OCI-LY7 (cell line): Measurements from ENCODE around the gene NFIA. TPM values are rescaled to one million over a fixed set of nuclear protein-coding genes. Genes with fewer than 3 reads are reported as not detected.

ENCODE experiments used
- BruUV-seq: library from RNA; stranded (reverse); fragments of 400-500 nt; replicated peaks from 2 replicates; lab custom pipeline; 2021; lab: Mats Ljungman, UMichigan
- CTCF ChIA-PET: fragments of 300-600 bp; sonication (Branson Sonifier 250); formaldehyde crosslinking; loops from one replicate; lab custom pipeline; 2022; ENCODE audit warnings: antibody characterized with exemption; ENCODE audit not compliant: unreplicated experiment; lab: Charles Lee
- POLR2A ChIA-PET: fragments of 300-600 bp; sonication (Branson Sonifier 250); formaldehyde crosslinking; loops from one replicate; lab custom pipeline; 2022; ENCODE audit warnings: antibody characterized with exemption; lab: Charles Lee
- DNase-seq: peaks from one replicate; pipeline ENCODE4 v3.0.0-alpha.2; 2015; ENCODE audit warnings: low spot score
- H2AFZ ChIP-seq: fragments of 200-600 bp; sonication (generic), shearing (Covaris generic); 2 replicates; pipeline ENCODE4 v1.6.1; 2014; ENCODE audit warnings: mild to moderate bottlenecking, antibody characterized with exemption, low read length, moderate library complexity
- H3K27ac ChIP-seq: fragments of 200-600 bp; sonication (generic); 2 replicates; pipeline ENCODE4 v1.5.1; 2014; ENCODE audit warnings: mixed run types, low read depth, mild to moderate bottlenecking, moderate library complexity, low read length, inconsistent platforms; ENCODE audit not compliant: poor library complexity, severe bottlenecking
- H3K36me3 ChIP-seq: fragments of 200-600 bp; sonication (generic); 2 replicates; pipeline ENCODE4 v1.6.1; 2014; ENCODE audit warnings: mild to moderate bottlenecking, antibody characterized with exemption, low read length, moderate library complexity, mixed read lengths; ENCODE audit not compliant: insufficient read depth
- H3K4me1 ChIP-seq: fragments of 200-600 bp; sonication (generic); 2 replicates; pipeline ENCODE4 v1.5.1; 2014; ENCODE audit warnings: mild to moderate bottlenecking, low read length; ENCODE audit not compliant: insufficient read depth, poor library complexity, severe bottlenecking
- H3K4me2 ChIP-seq: fragments of 200-600 bp; sonication (generic); 2 replicates; pipeline ENCODE4 v1.6.1; 2014; ENCODE audit warnings: mild to moderate bottlenecking, low read length
- H3K4me3 ChIP-seq: fragments of 200-600 bp; sonication (generic); 2 replicates; pipeline ENCODE4 v1.5.1; 2014; ENCODE audit warnings: mild to moderate bottlenecking, low read depth, low read length; ENCODE audit not compliant: poor library complexity, severe bottlenecking
- H3K79me2 ChIP-seq: fragments of 200-600 bp; sonication (generic); 2 replicates; pipeline ENCODE4 v1.6.1; 2016; ENCODE audit warnings: low read depth, mild to moderate bottlenecking, low read length, moderate library complexity, mixed read lengths; ENCODE audit not compliant: insufficient read depth
- H3K9me2 ChIP-seq: fragments of 200-600 bp; sonication (generic); 2 replicates; pipeline ENCODE4 v1.6.1; 2016; ENCODE audit warnings: mild to moderate bottlenecking, low read length, mixed read lengths; ENCODE audit not compliant: insufficient read depth
- H3K9me3 ChIP-seq: fragments of 200-600 bp; sonication (generic); 2 replicates; pipeline ENCODE4 v1.6.1; 2014; ENCODE audit warnings: mild to moderate bottlenecking, mixed run types, low read length, mixed read lengths
- H4K20me1 ChIP-seq: fragments of 200-600 bp; sonication (generic); 2 replicates; pipeline ENCODE4 v1.6.1; 2014; ENCODE audit warnings: mild to moderate bottlenecking, antibody characterized with exemption, low read length, moderate library complexity, mixed read lengths; ENCODE audit not compliant: insufficient read depth
- EZH2phosphoT487 ChIP-seq: fragments of 200-600 bp; sonication (generic); IDR thresholded peaks from 2 replicates; pipeline ENCODE4 v1.6.1; 2018; ENCODE audit warnings: low read depth, borderline replicate concordance, mild to moderate bottlenecking, mixed run types, antibody characterized with exemption, low read length, moderate library complexity, mixed read lengths
- intact Hi-C: fragments of 100-400 bp; cut with micrococcal nuclease; formaldehyde crosslinking; loops from one replicate; pipeline ENCODE4 v1.10.0; 2022; ENCODE audit not compliant: unreplicated experiment
- total RNA-seq, 2 experiments: library from RNA; depleted of rRNA in 1 of 2; stranded (reverse); fragments of >200 nt in 1 of 2; shearing (Covaris generic) in 1 of 2; gene quantifications; 2 replicates each; pipeline ENCODE4 v1.2.3, GENCODE V29; 2014 to 2022
- TF ChIP-seq, protein P1 (sequence below): fragments of 200-600 bp; sonication (generic); conservative IDR thresholded peaks from 2 replicates; pipeline ENCODE4 v1.5.1; 2014; ENCODE audit warnings: mild to moderate bottlenecking, antibody characterized with exemption, low read length, moderate library complexity, mixed read lengths

Gene NFIA
- total RNA-seq, 2 experiments from 2014 or later: 2.8 to 18.8 TPM

GRCh38 chr1:61386770-61387169, 304.4 kb downstream of the NFIA start:
- no TSS peak for BruUV-seq

GRCh38 chr1:61387829-61388228, 305.5 kb downstream of the NFIA start:
- no TSS peak for BruUV-seq
- no peaks in the 10 kb centered on the region for H3K9me3 ChIP-seq
- H3K27ac ChIP-seq: no peak overlapping the region
- no peaks in the 10 kb centered on the region for H3K36me3 ChIP-seq
- H3K9me2 ChIP-seq: no peaks in the 10 kb centered on the region
- ChIA-PET POLR2A (interaction anchor here (1.1 kb wide), 1 partner anchor 17 kb away, joined by 3 read pairs; no protein-coding TSS in a partner anchor), CTCF (no interaction called here)
- no peaks in the 10 kb centered on the region for H3K4me1 ChIP-seq
- H3K4me3 ChIP-seq: no peak overlapping the region
- H4K20me1 ChIP-seq: no peaks in the 10 kb centered on the region
- no peaks in the 10 kb centered on the region for H3K79me2 ChIP-seq
- TF ChIP-seq, protein P1, sequence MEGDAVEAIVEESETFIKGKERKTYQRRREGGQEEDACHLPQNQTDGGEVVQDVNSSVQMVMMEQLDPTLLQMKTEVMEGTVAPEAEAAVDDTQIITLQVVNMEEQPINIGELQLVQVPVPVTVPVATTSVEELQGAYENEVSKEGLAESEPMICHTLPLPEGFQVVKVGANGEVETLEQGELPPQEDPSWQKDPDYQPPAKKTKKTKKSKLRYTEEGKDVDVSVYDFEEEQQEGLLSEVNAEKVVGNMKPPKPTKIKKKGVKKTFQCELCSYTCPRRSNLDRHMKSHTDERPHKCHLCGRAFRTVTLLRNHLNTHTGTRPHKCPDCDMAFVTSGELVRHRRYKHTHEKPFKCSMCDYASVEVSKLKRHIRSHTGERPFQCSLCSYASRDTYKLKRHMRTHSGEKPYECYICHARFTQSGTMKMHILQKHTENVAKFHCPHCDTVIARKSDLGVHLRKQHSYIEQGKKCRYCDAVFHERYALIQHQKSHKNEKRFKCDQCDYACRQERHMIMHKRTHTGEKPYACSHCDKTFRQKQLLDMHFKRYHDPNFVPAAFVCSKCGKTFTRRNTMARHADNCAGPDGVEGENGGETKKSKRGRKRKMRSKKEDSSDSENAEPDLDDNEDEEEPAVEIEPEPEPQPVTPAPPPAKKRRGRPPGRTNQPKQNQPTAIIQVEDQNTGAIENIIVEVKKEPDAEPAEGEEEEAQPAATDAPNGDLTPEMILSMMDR: no peak
- TF ChIP-seq EZH2phosphoT487: no peak
- no peak overlapping the region for H2AFZ ChIP-seq
- no peak for DNase-seq
- intact Hi-C loops: no loop called here
- peak overlapping the region; percentile 11; the same call in 1 of the 2 replicates for H3K4me2 ChIP-seq

More at GRCh38 chr1:61386770-61387169, 304.4 kb downstream of the NFIA start:
- Histone ChIP-seq H3K9me3 (no peaks in the 10 kb centered on the region), H3K27ac (no peak overlapping the region), H3K36me3 (no peaks in the 10 kb centered on the region), H4K20me1 (no peaks in the 10 kb centered on the region), H3K79me2 (no peaks in the 10 kb centered on the region), H3K9me2 (no peaks in the 10 kb centered on the region), H3K4me3 (no peak overlapping the region), H3K4me1 (no peaks in the 10 kb centered on the region), H3K4me2 (no peak overlapping the region), H2AFZ (no peak overlapping the region)
- DNase-seq: no peak
- TF ChIP-seq EZH2phosphoT487: no peak
- TF ChIP-seq, protein P1: no peak
- ChIA-PET CTCF (no interaction called here), POLR2A (interaction anchor here (0.6 to 2.0 kb wide), 4 partner anchors 14 to 341 kb away, joined by 3 to 5 read pairs (median 4); no protein-coding TSS in a partner anchor)
- intact Hi-C loops: no loop called here

DNA sequence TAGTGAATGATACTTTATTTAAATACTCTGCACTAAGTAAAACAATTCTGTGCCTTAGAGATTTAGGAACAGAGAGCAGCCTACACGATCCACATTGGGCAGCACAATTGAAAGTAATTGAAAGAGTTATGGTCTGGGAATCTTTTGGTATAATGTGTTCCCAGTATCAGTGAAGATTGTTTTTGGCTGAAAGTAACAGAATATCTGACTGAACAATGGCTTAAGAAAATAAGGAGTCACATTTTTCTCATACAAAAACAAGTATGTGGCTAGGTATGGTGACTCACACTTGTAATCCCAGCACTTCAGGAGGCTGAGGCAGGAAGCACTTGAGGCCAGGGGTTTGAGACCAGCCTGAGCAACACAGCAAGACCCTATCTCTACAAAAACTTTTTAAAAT, 306.2 kb downstream of the NFIA start:
- Histone ChIP-seq H4K20me1 (no peaks in the 10 kb centered on the region), H3K4me3 (no peak overlapping the region), H3K4me2 (no peak overlapping the region), H3K4me1 (no peaks in the 10 kb centered on the region), H3K27ac (no peak overlapping the region), H3K9me2 (no peaks in the 10 kb centered on the region), H3K36me3 (no peaks in the 10 kb centered on the region), H3K9me3 (no peaks in the 10 kb centered on the region), H3K79me2 (no peaks in the 10 kb centered on the region), H2AFZ (no peak overlapping the region)
- ChIA-PET POLR2A (no interaction called here), CTCF (no interaction called here)
- intact Hi-C loops: no loop called here
- no TSS peak for BruUV-seq
- no peak for DNase-seq
- TF ChIP-seq, protein P1: no peak
- no peak for TF ChIP-seq EZH2phosphoT487
